DOHH2 (cell line): ENCODE results near the gene BATF2.
"Not testable (repeated sequence)": the region's sequence is repeated elsewhere in the genome, so short reads cannot be mapped to it uniquely, and the experiment has no call there.

Source experiments
- H3F3A ChIP-seq: fragments of 200-600 bp; sonication (generic), shearing (Covaris generic); 2 replicates; pipeline ENCODE4 v1.6.0; 2016; ENCODE audit warnings: antibody characterized with exemption, mild to moderate bottlenecking; ENCODE audit not compliant: control insufficient read depth, insufficient read depth
- H3K27ac ChIP-seq: fragments of 200-600 bp; sonication (generic); 2 replicates; pipeline ENCODE4 v1.5.1; 2014; ENCODE audit warnings: low read depth, mild to moderate bottlenecking, low read length, moderate library complexity
- H3K27me3 ChIP-seq: fragments of 200-600 bp; sonication (generic); 2 replicates; pipeline ENCODE4 v1.6.1; 2014; ENCODE audit warnings: mild to moderate bottlenecking, low read length, mixed read lengths; ENCODE audit not compliant: control insufficient read depth
- H3K36me3 ChIP-seq: fragments of 200-600 bp; sonication (generic); 2 replicates; pipeline ENCODE4 v1.6.1; 2014; ENCODE audit warnings: mild to moderate bottlenecking, low read length, moderate library complexity, mixed read lengths; ENCODE audit not compliant: control insufficient read depth
- H3K4me1 ChIP-seq: fragments of 200-600 bp; sonication (generic); 2 replicates; pipeline ENCODE4 v1.6.1; 2014; ENCODE audit warnings: mild to moderate bottlenecking, low read length, mixed read lengths; ENCODE audit not compliant: control insufficient read depth
- H3K4me2 ChIP-seq: fragments of 200-600 bp; sonication (generic); 2 replicates; pipeline ENCODE4 v1.6.0; 2014; ENCODE audit warnings: mild to moderate bottlenecking, low read length, moderate library complexity
- H3K4me3 ChIP-seq: fragments of 200-600 bp; sonication (generic); 2 replicates; pipeline ENCODE4 v1.5.1; 2014; ENCODE audit warnings: mild to moderate bottlenecking, low read length, mixed read lengths
- H3K79me2 ChIP-seq: fragments of 200-600 bp; sonication (generic); 2 replicates; pipeline ENCODE4 v1.6.1; 2014; ENCODE audit warnings: mild to moderate bottlenecking, low read length, mixed read lengths; ENCODE audit not compliant: control insufficient read depth
- H3K9me2 ChIP-seq: fragments of 200-600 bp; sonication (generic); replicated peaks from 2 replicates; pipeline ENCODE4 v1.6.1; 2014; ENCODE audit warnings: mild to moderate bottlenecking, low read length, mixed read lengths; ENCODE audit not compliant: control insufficient read depth
- H3K9me3 ChIP-seq: fragments of 200-600 bp; sonication (generic); 2 replicates; pipeline ENCODE4 v1.6.1; 2014; ENCODE audit warnings: antibody characterized with exemption, low read length, mixed read lengths; ENCODE audit not compliant: control insufficient read depth, insufficient read depth
- H4K20me1 ChIP-seq: fragments of 200-600 bp; sonication (generic); 2 replicates; pipeline ENCODE4 v1.6.0; 2014; ENCODE audit warnings: low read depth, mild to moderate bottlenecking, antibody characterized with exemption, low read length, moderate library complexity; ENCODE audit not compliant: control insufficient read depth, insufficient read depth
- CTCF ChIP-seq: fragments of 200-600 bp; sonication (generic); IDR thresholded peaks from one replicate; pipeline ENCODE4 v1.5.1; 2014; ENCODE audit warnings: antibody characterized with exemption, mild to moderate bottlenecking, low read depth, low read length; ENCODE audit not compliant: poor library complexity, severe bottlenecking
- EZH2phosphoT487 ChIP-seq: fragments of 200-600 bp; sonication (generic); IDR thresholded peaks from 2 replicates; pipeline ENCODE4 v1.6.1; 2017; ENCODE audit warnings: borderline replicate concordance, mild to moderate bottlenecking, antibody characterized with exemption, low read length, moderate library complexity, mixed read lengths

The BATF2 gene

GRCh38 chr11:64990222-64990923, 6.4 kb downstream of the BATF2 start:
- peak overlapping the region; percentile 100 for H3K4me2 ChIP-seq
- no peak for TF ChIP-seq CTCF
- no peak for TF ChIP-seq EZH2phosphoT487
- peak overlapping the region; percentile 97 for H3K27ac ChIP-seq
- H3K79me2 ChIP-seq: no peaks in the 10 kb centered on the region
- peaks cover 62% of the 10 kb centered on the region for H3K4me1 ChIP-seq
- H3K9me3 ChIP-seq: no peaks in the 10 kb centered on the region
- no peaks in the 10 kb centered on the region for H3K36me3 ChIP-seq
- no peaks in the 10 kb centered on the region for H4K20me1 ChIP-seq
- H3K4me3 ChIP-seq: peak overlapping the region; percentile 82
- no peaks in the 10 kb centered on the region for H3K27me3 ChIP-seq
- peaks cover 8% of the 10 kb centered on the region for H3F3A ChIP-seq
- no peaks in the 10 kb centered on the region for H3K9me2 ChIP-seq

DNA sequence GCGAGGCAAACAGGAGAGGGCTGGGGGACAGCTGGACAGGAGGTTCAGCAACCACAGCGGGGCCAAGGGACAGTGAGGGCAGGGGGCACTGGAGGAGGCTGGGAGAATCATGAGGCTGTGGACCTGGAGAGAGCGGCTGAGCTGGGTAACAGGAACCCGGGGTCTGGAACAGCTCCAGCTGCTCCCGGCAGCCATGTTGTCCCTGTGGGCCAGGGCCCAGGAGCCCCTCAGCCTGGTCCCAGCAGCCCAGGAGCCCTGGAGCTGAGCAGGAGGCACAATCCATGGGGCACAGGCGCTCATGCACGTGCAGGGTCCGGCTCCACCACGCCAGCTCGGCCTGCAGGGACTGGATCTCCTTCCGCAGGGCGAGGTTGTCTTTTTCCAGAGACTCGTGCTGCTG, 7.4 kb downstream of the BATF2 start:
- peak overlapping the region; percentile 97 for H3K27ac ChIP-seq
- H3K79me2 ChIP-seq: no peaks in the 10 kb centered on the region
- H3K9me2 ChIP-seq: no peaks in the 10 kb centered on the region
- TF ChIP-seq CTCF (no peak), EZH2phosphoT487 (no peak)
- H3K9me3 ChIP-seq: no peaks in the 10 kb centered on the region
- H3K4me3 ChIP-seq: peak overlapping the region; percentile 82
- H3K36me3 ChIP-seq: no peaks in the 10 kb centered on the region
- H3K4me1 ChIP-seq: peaks cover 71% of the 10 kb centered on the region
- peak overlapping the region; percentile 100 for H3K4me2 ChIP-seq
- peaks cover 10% of the 10 kb centered on the region for H3F3A ChIP-seq
- no peaks in the 10 kb centered on the region for H3K27me3 ChIP-seq
- no peaks in the 10 kb centered on the region for H4K20me1 ChIP-seq

GRCh38 chr11:64987998-64988854, 8.5 kb downstream of the BATF2 start:
- no peaks in the 10 kb centered on the region for H3K27me3 ChIP-seq
- H3K9me3 ChIP-seq: no peaks in the 10 kb centered on the region
- no peaks in the 10 kb centered on the region for H3K36me3 ChIP-seq
- peak overlapping the region; percentile 29; the same call in 1 of the 2 replicates for H3K27ac ChIP-seq
- H4K20me1 ChIP-seq: no peaks in the 10 kb centered on the region
- H3K4me2 ChIP-seq: peak overlapping the region; percentile 100
- H3K4me3 ChIP-seq: 0 out of 2 replicates have a peak overlapping the region, but pooled peaks have one; percentile 4
- no peak for TF ChIP-seq EZH2phosphoT487
- no peak for TF ChIP-seq CTCF
- no peaks in the 10 kb centered on the region for H3K79me2 ChIP-seq
- no peaks in the 10 kb centered on the region for H3K9me2 ChIP-seq
- peaks cover 10% of the 10 kb centered on the region for H3F3A ChIP-seq
- peaks cover 79% of the 10 kb centered on the region for H3K4me1 ChIP-seq

DNA sequence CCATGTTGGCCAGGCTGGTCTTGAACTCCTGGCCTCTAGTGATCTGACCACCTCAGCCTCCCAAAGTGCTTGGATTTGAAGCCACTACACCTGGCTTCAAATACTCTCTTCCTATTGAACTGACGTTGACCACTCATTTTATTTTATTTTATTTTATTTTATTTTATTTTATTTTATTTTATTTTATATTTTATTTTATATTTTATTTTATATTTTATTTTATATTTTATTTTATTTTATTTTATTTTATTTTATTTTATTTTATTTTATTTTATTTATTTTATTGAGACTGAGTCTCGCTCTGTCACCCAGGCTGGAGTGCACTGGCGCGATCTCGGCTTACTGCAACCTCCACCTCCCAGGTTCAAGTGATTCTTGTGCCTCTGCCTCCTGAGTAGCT, 13.4 kb downstream of the BATF2 start:
- not testable (repeated sequence) for H3K4me2 ChIP-seq, H4K20me1 ChIP-seq, H3K36me3 ChIP-seq, H3K27me3 ChIP-seq, H3K27ac ChIP-seq, H3F3A ChIP-seq, H3K9me3 ChIP-seq, H3K79me2 ChIP-seq, H3K9me2 ChIP-seq, H3K4me3 ChIP-seq
- peaks cover 52% of the 10 kb centered on the region for H3K4me1 ChIP-seq
